ENCODE results near the gene DPEP3.

The DPEP3 gene

GRCh38 chr16:67965668-67966548, 14.4 kb downstream of the DPEP3 start:
- Mint-ChIP-seq H3K4me3 (peak overlapping the region; percentile 51), H3K27ac (no peak overlapping the region)

GRCh38 chr16:67964477-67965131, 15.7 kb downstream of the DPEP3 start:
- no peaks in the 10 kb centered on the region for H3K27me3 Mint-ChIP-seq
- no peak for DNase-seq
- peaks cover 24% of the 10 kb centered on the region for H3K4me1 Mint-ChIP-seq (ENCODE audit: low read depth)
- H3K4me3 Mint-ChIP-seq, result no peak overlapping the region
- no peak overlapping the region for H3K27ac Mint-ChIP-seq
- no peaks in the 10 kb centered on the region for H3K9me3 Mint-ChIP-seq
- peaks cover 42% of the 10 kb centered on the region for H3K36me3 Mint-ChIP-seq (ENCODE audit: low read depth)

More at GRCh38 chr16:67965668-67966548, 14.4 kb downstream of the DPEP3 start:
- DNase-seq, result no peak
- H3K9me3 Mint-ChIP-seq, result no peaks in the 10 kb centered on the region
- H3K27me3 Mint-ChIP-seq, result no peaks in the 10 kb centered on the region
- peaks cover 27% of the 10 kb centered on the region for H3K4me1 Mint-ChIP-seq (ENCODE audit: low read depth)
- peaks cover 29% of the 10 kb centered on the region for H3K36me3 Mint-ChIP-seq (ENCODE audit: low read depth)

GRCh38 chr16:67963662-67964321, 16.5 kb downstream of the DPEP3 start:
- H3K36me3 Mint-ChIP-seq (ENCODE audit: low read depth), result peaks cover 49% of the 10 kb centered on the region
- DNase-seq, result no peak
- no peaks in the 10 kb centered on the region for H3K9me3 Mint-ChIP-seq
- peaks cover 18% of the 10 kb centered on the region for H3K4me1 Mint-ChIP-seq (ENCODE audit: low read depth)
- H3K4me3 Mint-ChIP-seq, result no peak overlapping the region
- no peaks in the 10 kb centered on the region for H3K27me3 Mint-ChIP-seq
- no peak overlapping the region for H3K27ac Mint-ChIP-seq

- H3K27me3 Mint-ChIP-seq, result no peaks in the 10 kb centered on the region
- H3K27ac Mint-ChIP-seq, result no peak overlapping the region
- no peak for DNase-seq
- no peak overlapping the region for H3K4me3 Mint-ChIP-seq
- H3K9me3 Mint-ChIP-seq, result no peaks in the 10 kb centered on the region
- peaks cover 17% of the 10 kb centered on the region for H3K4me1 Mint-ChIP-seq (ENCODE audit: low read depth)
- peaks cover 54% of the 10 kb centered on the region for H3K36me3 Mint-ChIP-seq (ENCODE audit: low read depth)
Observed at GRCh38 chr16:67963292-67963661, 17.0 kb downstream of the DPEP3 start.

- Mint-ChIP-seq H3K4me3 (no peak overlapping the region), H3K27me3 (no peaks in the 10 kb centered on the region), H3K9me3 (no peaks in the 10 kb centered on the region), H3K4me1 (ENCODE audit: low read depth) (peaks cover 12% of the 10 kb centered on the region), H3K27ac (no peak overlapping the region), H3K36me3 (ENCODE audit: low read depth) (peaks cover 57% of the 10 kb centered on the region)
- no peak for DNase-seq
Observed at GRCh38 chr16:67962135-67962534, 18.2 kb downstream of the DPEP3 start.

- Mint-ChIP-seq H3K36me3 (ENCODE audit: low read depth) (peaks cover 56% of the 10 kb centered on the region), H3K27me3 (no peaks in the 10 kb centered on the region), H3K27ac (no peak overlapping the region), H3K9me3 (no peaks in the 10 kb centered on the region), H3K4me1 (ENCODE audit: low read depth) (peaks cover 6% of the 10 kb centered on the region), H3K4me3 (no peak overlapping the region)
- DNase-seq, result no peak
Observed at GRCh38 chr16:67961551-67961957, 18.7 kb downstream of the DPEP3 start.

- Mint-ChIP-seq H3K27ac (no peak overlapping the region), H3K9me3 (no peaks in the 10 kb centered on the region), H3K4me3 (no peak overlapping the region), H3K36me3 (ENCODE audit: low read depth) (peaks cover 67% of the 10 kb centered on the region), H3K4me1 (ENCODE audit: low read depth) (no peaks in the 10 kb centered on the region), H3K27me3 (no peaks in the 10 kb centered on the region)
- DNase-seq, result no peak
Observed at GRCh38 chr16:67959536-67960329, 20.6 kb downstream of the DPEP3 start.

GRCh38 chr16:67957622-67958021, 22.7 kb downstream of the DPEP3 start:
- H3K36me3 Mint-ChIP-seq (ENCODE audit: low read depth), result peaks cover 74% of the 10 kb centered on the region
- no peak overlapping the region for H3K27ac Mint-ChIP-seq
- H3K9me3 Mint-ChIP-seq, result no peaks in the 10 kb centered on the region
- no peaks in the 10 kb centered on the region for H3K4me1 Mint-ChIP-seq (ENCODE audit: low read depth)
- H3K27me3 Mint-ChIP-seq, result no peaks in the 10 kb centered on the region
- no peak overlapping the region for H3K4me3 Mint-ChIP-seq
- no peak for DNase-seq

- no peaks in the 10 kb centered on the region for H3K27me3 Mint-ChIP-seq
- H3K9me3 Mint-ChIP-seq, result no peaks in the 10 kb centered on the region
- no peak overlapping the region for H3K4me3 Mint-ChIP-seq
- H3K36me3 Mint-ChIP-seq (ENCODE audit: low read depth), result peaks cover 69% of the 10 kb centered on the region
- peaks cover 1% of the 10 kb centered on the region for H3K4me1 Mint-ChIP-seq (ENCODE audit: low read depth)
- DNase-seq, result no peak
- H3K27ac Mint-ChIP-seq, result no peak overlapping the region
Observed at GRCh38 chr16:67954421-67955196, 25.7 kb downstream of the DPEP3 start.

GRCh38 chr16:67953641-67954375, 26.5 kb downstream of the DPEP3 start:
- H3K27me3 Mint-ChIP-seq, result no peaks in the 10 kb centered on the region
- H3K4me3 Mint-ChIP-seq, result no peak overlapping the region
- DNase-seq, result no peak
- peaks cover 1% of the 10 kb centered on the region for H3K4me1 Mint-ChIP-seq (ENCODE audit: low read depth)
- no peaks in the 10 kb centered on the region for H3K9me3 Mint-ChIP-seq
- no peak overlapping the region for H3K27ac Mint-ChIP-seq
- peaks cover 62% of the 10 kb centered on the region for H3K36me3 Mint-ChIP-seq (ENCODE audit: low read depth)

- DNase-seq, result no peak
- Mint-ChIP-seq H3K27me3 (no peaks in the 10 kb centered on the region), H3K4me3 (no peak overlapping the region), H3K4me1 (ENCODE audit: low read depth) (peaks cover 1% of the 10 kb centered on the region), H3K27ac (no peak overlapping the region), H3K9me3 (no peaks in the 10 kb centered on the region), H3K36me3 (ENCODE audit: low read depth) (peaks cover 65% of the 10 kb centered on the region)
Observed at GRCh38 chr16:67951485-67951884, 28.8 kb downstream of the DPEP3 start.

GRCh38 chr16:67950335-67950843, 29.9 kb downstream of the DPEP3 start:
- Mint-ChIP-seq H3K9me3 (no peaks in the 10 kb centered on the region), H3K27me3 (no peaks in the 10 kb centered on the region), H3K4me3 (no peak overlapping the region), H3K36me3 (ENCODE audit: low read depth) (peaks cover 71% of the 10 kb centered on the region), H3K4me1 (ENCODE audit: low read depth) (peaks cover 1% of the 10 kb centered on the region), H3K27ac (no peak overlapping the region)
- DNase-seq, result no peak

- H3K27ac Mint-ChIP-seq, result no peak overlapping the region
- DNase-seq, result no peak
- H3K36me3 Mint-ChIP-seq (ENCODE audit: low read depth), result peaks cover 72% of the 10 kb centered on the region
- H3K4me1 Mint-ChIP-seq (ENCODE audit: low read depth), result peaks cover 1% of the 10 kb centered on the region
- H3K9me3 Mint-ChIP-seq, result no peaks in the 10 kb centered on the region
- no peaks in the 10 kb centered on the region for H3K27me3 Mint-ChIP-seq
- H3K4me3 Mint-ChIP-seq, result no peak overlapping the region
Observed at GRCh38 chr16:67949645-67950044, 30.7 kb downstream of the DPEP3 start.

Measured in activated T-cell treated with anti-CD3 and anti-CD28 coated beads, Interleukin-2, amount 50 U/mL, for 24 hours (primary cell).